Tracheal epithelial cell (primary cell): ENCODE measurements around the gene ATXN7L3B. TPM values are rescaled to one million over a fixed set of nuclear protein-coding genes. Genes with fewer than 3 reads are reported as not detected.

Source experiments
- total RNA-seq: library from RNA; depleted of rRNA; stranded (reverse); fragments of >200 nt; gene quantifications from 2 replicates; pipeline ENCODE4 v1.2.1, GENCODE V29; 2014

Gene ATXN7L3B, protein sequence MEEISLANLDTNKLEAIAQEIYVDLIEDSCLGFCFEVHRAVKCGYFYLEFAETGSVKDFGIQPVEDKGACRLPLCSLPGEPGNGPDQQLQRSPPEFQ
- 16.1 and 18.3 TPM in 2 replicates for total RNA-seq

GRCh38 chr12:74537707-74538385 lies at the start of gene ATXN7L3B:
TSS of gene ATXN7L3B (plus strand) at chr12:74537835. CDS start at chr12:74538113, 278 bp downstream.

